K562 (cell line): Measurements from ENCODE around the gene PDZK1IP1. TPM values are rescaled to one million over a fixed set of nuclear protein-coding genes. Genes with fewer than 3 reads are reported as not detected.
A peak's percentile ranks its signal among the peaks of the same experiment; 100 is the strongest.

Experiments used
- C11orf30 ChIP-seq: fragments of 450-650 bp; IDR thresholded peaks from 2 replicates; pipeline ENCODE4 v1.6.1; 2016; ENCODE audit warnings: low read depth, mild to moderate bottlenecking
- CBX1 ChIP-seq: sonication (generic); IDR thresholded peaks from 2 replicates; pipeline ENCODE4 v1.6.1; 2016; ENCODE audit warnings: antibody characterized with exemption, low read depth, mild to moderate bottlenecking
- CBX8 ChIP-seq: fragments of 200-600 bp; sonication (generic); IDR thresholded peaks from 2 replicates; pipeline ENCODE4 v1.6.1; 2012; ENCODE audit warnings: borderline replicate concordance, mixed run types, low read depth, mild to moderate bottlenecking, moderate library complexity, mixed read lengths, low read length, control low read depth, inconsistent platforms; ENCODE audit not compliant: poor library complexity, severe bottlenecking; ENCODE audit errors: extremely low read depth
- CGGBP1 ChIP-seq: fragments of 250-450 bp; sonication (Bioruptor Pico); IDR thresholded peaks from 2 replicates; pipeline ENCODE4 v1.9.0; 2021; ENCODE audit warnings: mild to moderate bottlenecking
- CXXC5 ChIP-seq: fragments of 250-450 bp; sonication (Bioruptor Pico); IDR thresholded peaks from 2 replicates; pipeline ENCODE4 v1.8.0; 2022; ENCODE audit warnings: inconsistent platforms, mild to moderate bottlenecking, moderate library complexity
- FOXP4 ChIP-seq: sonication (generic); formaldehyde crosslinking; IDR thresholded peaks from 2 replicates; pipeline ENCODE4 v1.8.0; 2022; ENCODE audit warnings: mild to moderate bottlenecking, missing genetic modification reagents, borderline replicate concordance
- HDAC3 ChIP-seq: fragments of 450-650 bp; IDR thresholded peaks from 2 replicates; pipeline ENCODE4 v1.6.1; 2018; ENCODE audit warnings: borderline replicate concordance, mild to moderate bottlenecking, moderate library complexity; ENCODE audit not compliant: partially characterized antibody
- HNRNPH1 ChIP-seq: fragments of 200-400 bp; formaldehyde crosslinking; optimal IDR thresholded peaks from 2 replicates; pipeline ENCODE3; 2017; ENCODE audit warnings: low read depth, mild to moderate bottlenecking, low read length, moderate library complexity
- RBBP5 ChIP-seq: fragments of 200-600 bp; sonication (generic); IDR thresholded peaks from 2 replicates; pipeline ENCODE4 v1.6.1; 2012; ENCODE audit warnings: borderline replicate concordance, mild to moderate bottlenecking, low read length, control low read depth, inconsistent platforms; ENCODE audit not compliant: insufficient read depth, poor library complexity, severe bottlenecking
- SMAD4 ChIP-seq: fragments of 250-450 bp; sonication (Bioruptor Pico); conservative IDR thresholded peaks from 2 replicates; pipeline ENCODE4 v1.8.0; 2021; ENCODE audit warnings: inconsistent platforms, mild to moderate bottlenecking, moderate library complexity
- SP1 ChIP-seq: sonication (generic); formaldehyde crosslinking; IDR thresholded peaks from 2 replicates; pipeline ENCODE4 v1.8.1; 2022; ENCODE audit warnings: mild to moderate bottlenecking, missing genetic modification reagents
- TAF7 ChIP-seq: fragments of 450-650 bp; IDR thresholded peaks from 2 replicates; pipeline ENCODE4 v1.6.1; 2016; ENCODE audit warnings: missing genetic modification characterization, missing compliant biosample characterization
- TCF7L2 ChIP-seq: fragments of 150-350 bp; IDR thresholded peaks from 2 replicates; pipeline ENCODE4 v1.6.1; 2016; ENCODE audit warnings: low read depth, mild to moderate bottlenecking, low read length, moderate library complexity
- TGIF2 ChIP-seq: sonication (generic); formaldehyde crosslinking; IDR thresholded peaks from 2 replicates; pipeline ENCODE4 v1.8.1; 2022; ENCODE audit warnings: mild to moderate bottlenecking, missing genetic modification reagents, moderate library complexity
- TOE1 ChIP-seq, 2 experiments: fragments of 450-650 bp in 1 of 2; sonication (generic) in 1 of 2; formaldehyde crosslinking in 1 of 2; IDR thresholded peaks; 2 replicates each; pipeline versions ENCODE4 v1.7.1 to v1.8.0; 2016 to 2022; ENCODE audit warnings: borderline replicate concordance in 2 of 2, mild to moderate bottlenecking in 2 of 2, antibody characterized with exemption in 1 of 2, inconsistent platforms in 1 of 2, low read depth in 1 of 2, missing genetic modification reagents in 1 of 2, moderate library complexity in 1 of 2
- ZBTB17 ChIP-seq: fragments of 450-650 bp; formaldehyde crosslinking; IDR thresholded peaks from 2 replicates; pipeline ENCODE4 v1.4.0; 2020; ENCODE audit warnings: mild to moderate bottlenecking
- ZC3H4 ChIP-seq: sonication (generic); formaldehyde crosslinking; IDR thresholded peaks from 2 replicates; pipeline ENCODE4 v1.9.0; 2021; ENCODE audit warnings: missing genetic modification reagents, borderline replicate concordance
- ZNF253 ChIP-seq: fragments of 250-450 bp; sonication (Bioruptor Pico); conservative IDR thresholded peaks from 2 replicates; pipeline ENCODE4 v1.6.1; 2021; ENCODE audit warnings: mild to moderate bottlenecking
- ZNF830 ChIP-seq: fragments of 250-450 bp; sonication (Bioruptor Pico); IDR thresholded peaks from 2 replicates; pipeline ENCODE4 v1.5.0; 2021; ENCODE audit warnings: mild to moderate bottlenecking
- ZSCAN29 ChIP-seq: fragments of 450-650 bp; IDR thresholded peaks from 2 replicates; pipeline ENCODE4 v1.6.1; 2017
- polyA plus RNA-seq, 8 experiments: library from polyadenylated mRNA; depleted of rRNA in 4 of 8; stranded (reverse) in 5 of 8; unstranded in 3 of 8; fragments of >200 nt; fragmentation: Nextera tagmentation in 2 of 8; fragmentation: Illumina TruSeq in 1 of 8; extraction: Ambion mirVana in 2 of 8; extraction: Trizol in 1 of 8; gene quantifications; 2 replicates each; pipeline versions ENCODE4 v1.2.1 to v1.2.3, GENCODE V29; 2011 to 2014; ENCODE audit warnings: inconsistent platforms in 1 of 8, missing spikeins in 1 of 8
- total RNA-seq, 7 experiments: library from RNA; depleted of rRNA in 6 of 7; stranded (reverse); fragments of >200 nt in 6 of 7; fragmentation: Illumina TruSeq in 2 of 7; extraction: Trizol in 2 of 7; gene quantifications; 2 replicates each; pipeline versions ENCODE4 v1.2.1 to v1.2.3, GENCODE V29; 2011 to 2021; ENCODE audit warnings: low replicate concordance in 1 of 7
- TF ChIP-seq, protein P1 (sequence below): fragments of 250-450 bp; sonication (Bioruptor Pico); IDR thresholded peaks from 2 replicates; pipeline ENCODE4 v1.4.0; 2020

The PDZK1IP1 gene
- total and polyA plus RNA-seq, 9 of the 15 experiments (the other 6 are each of a cell fraction or from before 2014, with no cell fraction given), result 0.17 to 0.68 (median 0.53) TPM; not detected in 2

DNA sequence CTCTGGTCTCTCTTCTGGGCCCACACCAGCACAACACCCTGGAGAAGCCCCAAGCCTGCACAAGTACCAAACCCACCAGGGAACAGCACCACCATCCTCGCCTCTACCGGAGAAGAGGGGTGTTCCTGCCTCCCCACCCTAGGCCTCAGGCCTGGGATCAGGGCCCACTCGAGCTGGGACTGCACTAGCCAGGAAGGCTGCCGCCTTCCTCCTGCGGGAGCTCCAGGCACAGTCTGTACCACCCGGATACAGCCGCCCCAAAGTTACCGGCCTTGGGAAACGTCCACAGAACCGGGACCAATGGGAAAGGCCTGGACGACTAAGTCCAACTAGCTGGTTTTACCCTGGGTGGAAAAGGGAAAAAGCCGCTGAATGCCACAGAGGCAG is 38.8 kb upstream of the PDZK1IP1 start (continued):
- TF ChIP-seq SP1 (CRISPR knock-in tag) (no peak), CXXC5 (CRISPR knock-in tag) (no peak), HNRNPH1 (no peak), ZC3H4 (CRISPR knock-in tag) (0 out of 2 replicates have a peak, but pooled peaks have one; percentile 72), ZNF830 (CRISPR knock-in tag) (peak; percentile 8; the same call in 1 of the 2 replicates), RBBP5 (peak; percentile 39), CBX1 (no peak; the same call in 1 of the 2 replicates), ZNF253 (CRISPR knock-in tag) (no peak), FOXP4 (no peak), TGIF2 (CRISPR knock-in tag) (no peak), C11orf30 (no peak), ZSCAN29 (no peak), SMAD4 (CRISPR knock-in tag) (no peak), ZBTB17 (CRISPR knock-in tag) (no peak; the same call in none of the 2 replicates), TAF7 (tag) (no peak), HDAC3 (no peak), TCF7L2 (no peak), TOE1 (IDR thresholded peaks at IDR 0.05; ENCODE audit: borderline replicate concordance) (no peak), TOE1 (CRISPR knock-in tag; IDR thresholded peaks at IDR 0.05; ENCODE audit: borderline replicate concordance, low read depth) (no peak), CBX8 (no peak), CGGBP1 (CRISPR knock-in tag) (no peak)
- TF ChIP-seq, protein P1, sequence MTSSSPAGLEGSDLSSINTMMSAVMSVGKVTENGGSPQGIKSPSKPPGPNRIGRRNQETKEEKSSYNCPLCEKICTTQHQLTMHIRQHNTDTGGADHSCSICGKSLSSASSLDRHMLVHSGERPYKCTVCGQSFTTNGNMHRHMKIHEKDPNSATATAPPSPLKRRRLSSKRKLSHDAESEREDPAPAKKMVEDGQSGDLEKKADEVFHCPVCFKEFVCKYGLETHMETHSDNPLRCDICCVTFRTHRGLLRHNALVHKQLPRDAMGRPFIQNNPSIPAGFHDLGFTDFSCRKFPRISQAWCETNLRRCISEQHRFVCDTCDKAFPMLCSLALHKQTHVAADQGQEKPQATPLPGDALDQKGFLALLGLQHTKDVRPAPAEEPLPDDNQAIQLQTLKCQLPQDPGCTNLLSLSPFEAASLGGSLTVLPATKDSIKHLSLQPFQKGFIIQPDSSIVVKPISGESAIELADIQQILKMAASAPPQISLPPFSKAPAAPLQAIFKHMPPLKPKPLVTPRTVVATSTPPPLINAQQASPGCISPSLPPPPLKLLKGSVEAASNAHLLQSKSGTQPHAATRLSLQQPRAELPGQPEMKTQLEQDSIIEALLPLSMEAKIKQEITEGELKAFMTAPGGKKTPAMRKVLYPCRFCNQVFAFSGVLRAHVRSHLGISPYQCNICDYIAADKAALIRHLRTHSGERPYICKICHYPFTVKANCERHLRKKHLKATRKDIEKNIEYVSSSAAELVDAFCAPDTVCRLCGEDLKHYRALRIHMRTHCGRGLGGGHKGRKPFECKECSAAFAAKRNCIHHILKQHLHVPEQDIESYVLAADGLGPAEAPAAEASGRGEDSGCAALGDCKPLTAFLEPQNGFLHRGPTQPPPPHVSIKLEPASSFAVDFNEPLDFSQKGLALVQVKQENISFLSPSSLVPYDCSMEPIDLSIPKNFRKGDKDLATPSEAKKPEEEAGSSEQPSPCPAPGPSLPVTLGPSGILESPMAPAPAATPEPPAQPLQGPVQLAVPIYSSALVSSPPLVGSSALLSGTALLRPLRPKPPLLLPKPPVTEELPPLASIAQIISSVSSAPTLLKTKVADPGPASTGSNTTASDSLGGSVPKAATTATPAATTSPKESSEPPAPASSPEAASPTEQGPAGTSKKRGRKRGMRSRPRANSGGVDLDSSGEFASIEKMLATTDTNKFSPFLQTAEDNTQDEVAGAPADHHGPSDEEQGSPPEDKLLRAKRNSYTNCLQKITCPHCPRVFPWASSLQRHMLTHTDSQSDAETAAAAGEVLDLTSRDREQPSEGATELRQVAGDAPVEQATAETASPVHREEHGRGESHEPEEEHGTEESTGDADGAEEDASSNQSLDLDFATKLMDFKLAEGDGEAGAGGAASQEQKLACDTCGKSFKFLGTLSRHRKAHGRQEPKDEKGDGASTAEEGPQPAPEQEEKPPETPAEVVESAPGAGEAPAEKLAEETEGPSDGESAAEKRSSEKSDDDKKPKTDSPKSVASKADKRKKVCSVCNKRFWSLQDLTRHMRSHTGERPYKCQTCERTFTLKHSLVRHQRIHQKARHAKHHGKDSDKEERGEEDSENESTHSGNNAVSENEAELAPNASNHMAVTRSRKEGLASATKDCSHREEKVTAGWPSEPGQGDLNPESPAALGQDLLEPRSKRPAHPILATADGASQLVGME (CRISPR knock-in tag), result 0 out of 2 replicates have a peak, but pooled peaks have one; percentile 64
